HG02798 (cell line): ENCODE results near the gene SRPK3.
A peak's percentile ranks its signal among the peaks of the same experiment; 100 is the strongest.

Source experiments
- ATAC-seq: cut with Tn5 transposase; IDR thresholded peaks from one replicate; pipeline ENCODE4 v1.9.1; 2021; ENCODE audit warnings: mild to moderate bottlenecking; ENCODE audit not compliant: unreplicated experiment, poor library complexity

Gene SRPK3

DNA sequence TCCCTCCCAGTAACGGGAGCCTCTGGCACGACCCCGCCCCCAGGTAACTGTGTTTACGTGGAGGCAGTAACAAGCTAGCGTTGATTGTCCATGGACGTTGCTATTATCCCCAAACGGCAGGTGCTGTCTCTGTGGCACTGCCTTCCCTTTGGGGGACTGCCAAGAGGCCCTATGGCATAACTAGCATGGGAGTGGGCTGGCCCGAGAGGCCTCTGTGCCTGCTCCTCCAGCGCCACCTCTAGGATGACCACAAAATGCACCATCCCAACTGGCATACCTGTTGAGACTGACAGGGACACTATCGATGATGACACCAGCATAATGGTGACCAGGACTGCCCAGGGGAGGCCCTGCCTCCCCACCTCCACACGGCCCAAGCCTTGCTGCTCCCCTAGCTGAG lies 1.5 kb downstream of the SRPK3 start:
- no peak for ATAC-seq

DNA sequence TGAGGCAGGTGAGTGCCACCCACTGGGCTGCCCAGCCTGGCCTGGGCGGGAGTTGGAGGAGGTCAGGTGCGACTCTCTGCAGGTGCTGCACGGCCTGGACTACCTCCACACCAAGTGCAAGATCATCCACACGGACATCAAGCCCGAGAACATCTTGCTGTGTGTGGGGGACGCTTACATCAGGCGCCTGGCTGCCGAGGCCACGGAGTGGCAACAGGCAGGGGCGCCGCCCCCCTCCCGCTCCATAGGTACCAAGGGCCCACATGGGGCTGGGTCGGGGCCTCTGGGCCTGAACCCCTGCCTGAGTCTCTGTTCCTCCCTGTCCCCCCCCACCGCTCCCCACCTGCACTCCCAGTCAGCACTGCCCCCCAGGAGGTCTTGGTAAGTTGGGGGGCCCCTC lies 2.0 kb downstream of the SRPK3 start:
- no peak for ATAC-seq

DNA sequence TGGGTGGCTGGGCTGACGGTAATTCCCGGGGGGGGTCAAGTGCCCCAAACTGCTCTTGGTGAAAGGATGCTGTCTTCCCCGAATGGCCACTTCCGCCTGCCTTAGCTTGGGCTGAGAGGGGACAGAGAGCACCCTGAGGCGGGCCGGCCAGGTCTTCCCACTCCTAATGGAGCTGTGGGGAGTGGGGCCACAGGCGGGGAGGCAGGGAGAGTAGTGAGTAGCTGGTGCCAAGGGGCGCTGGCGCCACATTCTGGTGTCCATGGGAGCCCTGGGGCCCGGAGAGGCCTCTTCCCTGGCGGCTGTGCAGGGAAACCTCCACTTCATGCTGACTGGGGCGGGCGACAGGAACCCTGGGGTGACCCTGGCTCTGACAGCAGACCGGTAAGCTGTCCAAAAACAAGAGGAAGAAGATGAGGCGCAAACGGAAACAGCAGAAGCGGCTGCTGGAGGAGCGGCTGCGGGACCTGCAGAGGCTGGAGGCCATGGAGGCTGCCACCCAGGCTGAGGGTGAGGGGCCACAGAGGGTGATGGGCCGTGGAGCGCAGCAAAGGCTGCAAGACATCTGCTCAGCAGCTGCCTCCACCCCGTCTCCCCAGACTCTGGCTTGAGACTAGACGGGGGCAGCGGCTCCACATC lies 2.7 kb downstream of the SRPK3 start:
- ATAC-seq, result no peak

DNA sequence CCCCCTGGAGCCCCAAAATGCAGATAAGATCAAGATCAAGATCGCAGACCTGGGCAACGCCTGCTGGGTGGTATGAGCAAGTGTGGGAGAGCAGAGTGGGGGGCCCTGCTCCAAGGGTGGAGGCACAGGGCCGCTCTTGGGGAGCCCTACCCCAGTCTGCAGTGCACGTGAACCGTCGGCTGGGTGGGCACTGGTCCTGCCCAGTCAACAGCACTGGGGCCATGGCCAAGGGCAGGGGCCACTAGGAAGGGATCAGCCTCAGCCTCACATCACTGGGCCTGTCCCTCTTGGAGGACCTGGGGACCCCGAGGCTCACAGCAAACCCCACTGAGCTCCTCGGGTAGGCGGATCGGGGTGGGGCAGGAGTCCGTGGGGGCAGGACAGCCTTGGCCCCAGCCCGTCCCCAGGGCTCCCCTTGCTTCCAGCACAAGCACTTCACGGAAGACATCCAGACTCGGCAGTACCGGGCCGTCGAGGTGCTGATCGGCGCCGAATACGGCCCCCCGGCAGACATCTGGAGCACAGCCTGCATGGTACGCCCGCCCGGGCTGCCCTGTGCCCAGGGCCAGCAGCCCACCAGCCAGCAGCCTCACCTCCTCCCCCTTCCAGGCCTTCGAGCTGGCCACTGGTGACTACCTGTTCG lies 3.6 kb downstream of the SRPK3 start:
- ATAC-seq, result no peak

DNA sequence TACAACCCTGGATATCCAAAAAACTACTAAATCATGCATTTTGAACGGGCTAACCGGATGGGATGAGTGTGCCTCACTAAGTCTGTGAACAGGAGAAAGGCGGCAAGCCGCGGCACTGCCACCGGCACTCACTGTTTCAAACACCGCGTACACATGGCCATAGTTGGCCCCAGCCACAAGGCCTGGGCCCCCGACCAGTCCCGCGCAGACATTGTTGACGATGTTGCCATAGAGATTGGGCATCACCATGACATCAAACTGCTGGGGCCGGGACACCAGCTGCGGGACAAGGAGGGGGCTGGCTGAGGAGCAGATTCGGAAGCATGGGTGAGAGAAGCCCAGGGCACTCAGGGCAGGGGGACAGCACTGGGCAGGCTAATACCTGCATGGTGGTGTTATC lies 5.8 kb downstream of the SRPK3 start:
- no peak for ATAC-seq

DNA sequence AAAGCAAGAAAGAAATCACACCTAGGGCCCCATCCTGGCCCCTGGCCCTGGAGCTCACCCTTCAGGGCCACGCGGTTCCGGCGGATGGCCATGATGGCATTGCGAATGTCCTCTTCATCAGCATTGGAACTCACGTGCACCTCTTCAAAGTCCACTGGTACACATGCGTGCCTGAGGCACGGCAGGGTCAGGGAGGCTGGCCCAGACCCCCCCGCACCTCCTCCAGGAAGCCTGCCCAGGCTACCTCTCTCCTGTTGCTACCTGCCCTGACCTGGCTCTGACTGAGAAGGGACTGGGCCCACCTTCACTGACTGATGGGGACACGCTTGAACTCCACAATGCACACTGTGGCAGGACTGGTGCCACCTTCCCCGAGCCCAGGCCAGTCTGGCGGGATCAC lies 8.8 kb downstream of the SRPK3 start:
- ATAC-seq, result no peak

DNA sequence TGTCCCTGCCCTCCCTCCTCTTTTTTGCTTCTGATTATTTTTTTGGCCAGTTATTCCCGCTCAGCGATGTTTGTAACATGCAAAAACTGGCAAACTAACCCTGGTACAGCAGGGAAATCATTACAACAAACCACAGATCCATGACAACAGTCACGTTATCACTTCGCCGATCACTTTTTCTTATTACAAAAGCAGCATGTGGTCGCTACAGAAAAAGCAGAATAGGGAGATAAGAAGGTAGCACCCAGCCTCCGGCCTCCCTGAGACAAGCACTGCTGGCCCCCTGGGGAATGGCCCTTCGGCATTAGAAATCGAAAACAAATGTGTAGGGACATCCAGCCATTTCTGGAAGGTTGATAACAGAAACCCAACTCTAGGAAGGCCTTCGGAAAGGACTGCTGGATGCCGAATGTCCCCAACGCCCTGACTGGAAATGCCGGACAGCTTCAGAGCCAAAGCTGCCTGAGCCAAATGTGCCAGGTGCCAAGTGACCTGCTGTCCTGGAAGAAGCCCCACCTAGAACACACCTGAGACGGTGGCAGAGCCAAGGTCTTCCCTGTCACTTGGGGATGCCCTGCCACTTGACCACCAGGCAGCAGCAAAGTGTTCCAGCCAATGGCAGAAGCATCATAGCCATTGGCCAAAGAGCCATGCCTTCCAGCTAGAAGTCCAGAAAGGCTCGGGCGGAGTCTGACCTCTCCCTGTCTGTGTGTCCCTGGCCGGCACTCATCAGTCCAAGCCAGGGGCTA lies 10.4 kb downstream of the SRPK3 start:
- ATAC-seq, result no peak

DNA sequence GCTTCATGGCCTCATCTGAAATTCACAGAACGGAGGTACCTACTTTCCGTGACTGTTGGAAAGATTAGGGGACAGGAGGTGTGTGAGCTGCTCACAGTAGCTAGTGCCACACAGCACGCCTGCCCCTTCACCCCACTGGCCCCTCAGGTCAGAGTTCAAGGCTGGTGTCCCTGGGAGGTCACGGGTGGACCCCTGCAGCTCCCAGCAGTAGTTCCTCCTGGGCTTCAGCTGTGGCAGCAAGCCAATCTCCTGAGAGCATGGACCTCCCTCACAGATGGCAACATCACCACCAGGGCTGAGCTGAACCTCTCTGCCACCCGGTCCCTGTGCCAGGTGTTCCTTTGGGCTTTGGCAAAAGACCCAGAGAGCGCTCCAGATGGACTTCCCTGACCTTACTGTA lies 11.5 kb downstream of the SRPK3 start:
- ATAC-seq, result no peak

DNA sequence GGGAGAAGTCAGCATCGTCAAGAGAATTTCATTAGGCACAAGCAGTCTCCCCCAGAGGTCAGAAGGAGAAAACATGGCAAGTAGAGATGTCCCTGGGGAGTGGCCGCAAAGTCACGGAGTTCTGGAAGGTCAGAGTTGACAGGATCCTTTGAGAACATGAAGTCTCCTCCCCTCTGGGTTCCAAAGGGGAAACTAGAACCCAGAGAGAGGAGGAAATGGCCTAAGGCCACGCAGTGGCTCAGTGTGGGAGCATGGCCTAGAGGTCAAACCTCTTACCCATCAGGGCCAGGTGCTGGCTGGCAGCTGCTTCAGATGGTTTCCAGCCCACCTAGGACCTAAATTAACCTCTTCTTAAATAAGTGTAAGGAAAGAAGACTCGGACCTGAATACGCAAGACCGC lies 12.4 kb downstream of the SRPK3 start:
- ATAC-seq, result no peak

DNA sequence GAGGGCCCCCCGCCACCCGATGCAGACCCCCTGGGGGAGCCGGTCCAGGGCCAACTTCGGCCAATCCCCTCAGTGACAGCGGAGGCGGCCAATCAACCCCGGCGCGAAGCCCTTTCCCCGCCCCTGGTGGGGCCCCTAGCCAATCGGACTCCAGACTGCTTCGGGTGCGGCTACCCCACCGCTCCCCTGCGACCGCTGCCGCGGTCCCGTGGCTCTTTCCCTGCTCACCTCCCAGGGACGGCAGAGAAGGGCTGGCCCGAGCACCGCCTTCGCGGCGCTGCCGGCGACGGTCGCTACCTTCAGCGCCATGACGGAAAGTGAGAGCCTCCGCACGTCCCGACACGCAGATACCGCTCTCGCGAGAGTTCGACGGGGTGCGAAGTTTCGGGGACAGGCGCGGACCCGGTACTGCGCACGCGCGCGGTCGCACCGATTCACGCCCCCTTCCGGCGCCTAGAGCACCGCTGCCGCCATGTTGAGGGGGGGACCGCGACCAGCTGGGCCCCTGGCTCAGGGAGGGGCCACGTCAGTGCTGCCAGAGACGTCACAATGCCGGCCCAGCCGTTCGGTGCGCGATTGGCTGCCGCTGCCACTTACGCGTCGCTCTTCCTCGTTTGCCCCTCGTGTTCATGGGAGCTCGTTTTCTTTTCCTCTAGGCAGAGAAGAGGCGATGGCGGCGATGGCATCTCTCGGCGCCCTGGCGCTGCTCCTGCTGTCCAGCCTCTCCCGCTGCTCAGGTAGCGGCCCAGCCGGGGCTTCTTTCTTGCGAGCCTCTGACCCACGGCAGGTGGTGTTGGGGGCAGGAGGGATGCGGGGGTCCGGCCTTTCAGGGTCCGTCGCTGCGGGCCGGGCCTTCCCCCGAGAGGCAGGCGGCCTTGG lies 13.4 kb downstream of the SRPK3 start, which contains the start of the genes IDH3G and SSR4:
TSS of gene IDH3G (minus strand) at position 358 of the 879 bp plus-strand sequence. CDS start at position 309, 49 bp downstream.
TSS of gene SSR4 (plus strand) at position 651 of the 879 bp plus-strand sequence. CDS start at position 671, 20 bp downstream.
- ATAC-seq, result peak; percentile 95

DNA sequence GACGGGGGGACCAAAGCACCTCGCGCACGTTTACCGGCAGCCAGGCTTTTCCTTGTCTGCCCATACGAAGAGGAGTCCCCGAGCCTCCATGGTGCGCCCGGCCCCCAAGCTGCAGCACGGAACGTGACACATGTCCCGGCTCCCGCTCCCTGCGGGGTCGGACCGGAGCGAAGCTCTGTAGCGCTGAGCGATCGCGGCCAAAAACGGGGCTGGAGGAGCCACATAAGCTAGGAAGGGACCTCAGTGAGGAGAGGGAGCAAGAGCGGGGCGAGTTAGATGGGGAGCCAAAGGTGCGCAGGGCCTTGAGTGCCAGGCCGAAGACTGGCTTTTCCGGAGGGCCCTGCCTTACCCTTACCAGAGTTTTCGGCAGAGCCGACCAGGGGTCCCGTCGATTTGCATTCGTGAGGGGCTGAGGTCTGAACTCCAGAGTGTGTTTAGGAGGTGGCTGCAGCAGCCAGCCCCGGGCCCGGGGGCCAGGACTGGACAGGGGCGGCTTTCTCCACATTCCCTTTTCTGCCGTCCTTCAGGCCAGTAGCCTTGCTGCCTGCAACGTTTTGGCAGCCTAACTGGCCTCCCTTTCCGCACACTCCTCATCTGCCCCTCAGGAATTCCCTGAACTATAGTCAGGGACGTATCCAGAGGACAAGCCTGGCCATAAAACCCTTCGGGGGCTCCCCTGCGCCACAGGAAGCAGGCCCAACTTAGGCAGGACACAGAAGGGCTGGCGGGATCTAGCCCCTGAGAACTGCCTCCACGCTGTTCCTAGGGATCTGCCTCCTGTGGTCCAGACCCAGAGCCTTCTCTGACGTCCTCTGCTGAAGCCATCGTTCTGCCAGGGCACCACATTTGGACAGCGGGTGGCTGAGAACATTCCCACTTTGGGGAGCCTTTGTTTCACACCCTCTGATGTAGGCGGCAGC lies 14.3 kb downstream of the SRPK3 start:
- ATAC-seq, result no peak

DNA sequence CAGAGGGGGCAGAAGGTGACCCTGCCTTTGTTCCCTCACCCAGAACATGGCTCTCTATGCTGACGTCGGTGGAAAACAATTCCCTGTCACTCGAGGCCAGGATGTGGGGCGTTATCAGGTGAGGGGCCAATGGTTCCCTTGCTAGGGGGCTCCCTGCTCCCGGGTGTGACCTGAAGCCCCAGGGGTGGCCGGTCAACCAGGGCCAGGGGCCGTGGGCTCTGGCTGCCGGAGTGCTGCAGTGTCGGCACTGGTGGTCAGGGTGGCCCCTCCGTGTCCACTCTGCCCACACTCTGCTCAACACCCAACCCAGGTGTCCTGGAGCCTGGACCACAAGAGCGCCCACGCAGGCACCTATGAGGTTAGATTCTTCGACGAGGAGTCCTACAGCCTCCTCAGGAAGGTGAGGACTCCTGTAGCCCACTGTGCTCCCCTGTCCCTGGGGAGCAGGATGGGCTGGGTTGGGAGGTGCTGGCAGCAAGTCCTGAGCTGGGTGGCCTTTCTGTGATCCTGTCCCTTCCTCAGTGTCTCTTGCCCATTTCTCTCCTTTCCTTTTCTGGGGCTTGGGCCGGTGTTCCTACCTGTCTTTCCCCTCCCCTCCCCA lies 16.7 kb downstream of the SRPK3 start:
- ATAC-seq, result no peak

DNA sequence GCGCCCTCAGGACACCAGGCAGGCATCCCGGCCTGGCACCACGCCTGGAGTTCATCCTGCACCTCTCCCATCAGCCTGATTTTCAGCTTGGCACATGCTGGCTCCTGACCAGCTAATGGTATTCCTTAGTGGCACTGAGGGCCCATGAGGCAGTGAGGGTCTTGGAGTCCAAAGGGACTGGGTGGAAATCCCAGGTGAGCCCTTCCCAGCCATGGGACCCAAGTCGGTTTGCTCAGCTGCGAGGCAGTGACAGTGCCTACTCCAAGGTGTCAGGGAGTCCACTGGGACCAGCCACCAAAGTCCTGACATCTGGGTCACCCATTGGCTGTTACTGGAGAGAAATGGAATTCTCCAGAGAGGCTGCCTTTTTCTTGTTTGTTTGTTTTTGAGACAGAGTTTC lies 18.5 kb downstream of the SRPK3 start:
- no peak for ATAC-seq

DNA sequence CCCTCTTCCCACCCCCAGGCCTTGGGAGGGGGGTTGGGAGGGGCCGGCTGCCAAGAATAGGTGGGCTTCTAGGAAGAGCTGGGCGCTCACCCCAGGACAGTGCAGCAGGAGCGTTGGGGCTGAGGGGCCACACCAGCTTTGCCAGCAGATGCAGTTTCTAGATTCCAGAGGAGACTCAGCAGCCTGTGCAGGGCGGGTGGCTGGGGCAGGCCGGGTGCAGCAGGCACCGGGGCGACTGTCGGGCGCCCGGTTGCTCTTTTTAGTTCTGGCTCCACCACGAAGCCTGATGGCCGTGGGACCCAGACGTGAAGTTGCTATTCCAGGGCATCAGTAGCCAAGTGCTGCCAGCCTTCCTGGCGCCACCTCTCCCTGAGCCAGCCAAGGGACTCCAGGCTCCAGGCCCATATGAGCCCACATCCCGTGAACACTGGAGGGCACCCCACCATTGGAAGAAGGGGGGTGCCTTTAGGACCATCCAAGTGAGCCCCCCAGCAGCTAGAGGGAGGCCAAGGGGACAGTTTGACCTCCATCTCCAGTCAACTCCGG lies 19.4 kb downstream of the SRPK3 start:
- no peak for ATAC-seq

DNA sequence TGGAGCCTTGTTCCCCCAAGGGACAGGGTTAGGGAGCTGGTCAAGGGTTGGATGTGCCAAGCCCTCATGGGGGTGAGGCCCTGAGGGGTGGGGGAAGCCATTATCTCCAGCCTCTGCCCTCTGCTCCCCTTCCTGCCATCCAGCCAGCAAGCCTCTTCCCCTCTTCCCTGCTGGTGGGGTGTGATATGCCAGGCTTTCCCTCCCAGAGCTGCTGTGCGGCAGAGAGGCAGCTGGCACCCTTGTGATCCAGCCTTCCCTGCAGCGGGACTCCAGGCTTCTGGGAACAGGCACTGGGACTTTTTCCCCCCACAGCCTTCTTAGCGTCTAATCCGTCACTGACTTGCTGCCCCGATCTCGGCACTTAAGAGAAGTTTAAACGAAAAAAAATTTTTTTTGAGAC lies 19.9 kb downstream of the SRPK3 start:
- ATAC-seq, result no peak

DNA sequence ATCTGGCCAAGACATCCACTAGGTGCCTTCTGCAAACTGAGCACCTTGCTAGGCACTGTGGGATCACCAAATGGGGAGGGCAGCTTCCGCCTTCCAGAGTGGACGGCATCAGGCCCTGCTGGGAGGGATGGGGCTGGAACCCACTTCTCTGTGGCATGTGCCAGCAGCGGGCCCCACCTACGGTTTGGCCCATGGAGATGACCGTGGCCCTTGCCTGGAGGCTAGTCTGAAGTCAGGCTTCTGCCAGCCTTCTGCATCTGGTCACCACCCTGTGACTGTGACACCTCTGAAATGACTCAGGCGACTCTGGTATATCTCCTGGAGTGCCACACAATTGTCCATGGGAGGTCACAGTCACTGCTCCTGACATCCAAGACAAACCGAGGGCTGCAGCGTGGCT lies 20.8 kb downstream of the SRPK3 start:
- no peak for ATAC-seq

DNA sequence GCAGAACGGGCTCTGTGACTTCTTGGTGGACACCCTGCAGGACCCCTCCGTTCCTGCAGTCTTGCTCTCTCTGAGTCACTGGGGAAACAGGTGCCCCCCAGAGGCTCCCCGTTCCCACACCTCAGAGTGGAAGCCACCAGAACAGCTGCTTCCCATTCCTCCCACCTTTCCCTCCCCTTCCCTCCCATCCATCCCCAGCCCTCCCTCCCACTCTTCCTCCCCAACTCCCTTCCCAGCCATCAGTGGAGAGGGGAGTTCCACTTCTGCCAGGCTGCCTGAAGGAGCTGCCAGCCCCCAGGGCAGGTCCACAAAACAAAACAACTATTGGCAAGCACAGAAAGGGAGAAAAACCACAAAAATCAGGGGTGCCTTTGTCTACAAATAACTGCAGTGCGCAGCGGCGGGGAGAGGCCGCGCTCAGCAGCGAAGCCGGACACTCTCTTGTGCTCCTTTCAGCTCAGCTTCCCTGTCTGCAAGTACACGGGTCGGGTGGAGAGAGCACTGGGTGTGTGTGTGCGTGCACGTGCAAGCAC lies 21.7 kb downstream of the SRPK3 start:
- no peak for ATAC-seq

DNA sequence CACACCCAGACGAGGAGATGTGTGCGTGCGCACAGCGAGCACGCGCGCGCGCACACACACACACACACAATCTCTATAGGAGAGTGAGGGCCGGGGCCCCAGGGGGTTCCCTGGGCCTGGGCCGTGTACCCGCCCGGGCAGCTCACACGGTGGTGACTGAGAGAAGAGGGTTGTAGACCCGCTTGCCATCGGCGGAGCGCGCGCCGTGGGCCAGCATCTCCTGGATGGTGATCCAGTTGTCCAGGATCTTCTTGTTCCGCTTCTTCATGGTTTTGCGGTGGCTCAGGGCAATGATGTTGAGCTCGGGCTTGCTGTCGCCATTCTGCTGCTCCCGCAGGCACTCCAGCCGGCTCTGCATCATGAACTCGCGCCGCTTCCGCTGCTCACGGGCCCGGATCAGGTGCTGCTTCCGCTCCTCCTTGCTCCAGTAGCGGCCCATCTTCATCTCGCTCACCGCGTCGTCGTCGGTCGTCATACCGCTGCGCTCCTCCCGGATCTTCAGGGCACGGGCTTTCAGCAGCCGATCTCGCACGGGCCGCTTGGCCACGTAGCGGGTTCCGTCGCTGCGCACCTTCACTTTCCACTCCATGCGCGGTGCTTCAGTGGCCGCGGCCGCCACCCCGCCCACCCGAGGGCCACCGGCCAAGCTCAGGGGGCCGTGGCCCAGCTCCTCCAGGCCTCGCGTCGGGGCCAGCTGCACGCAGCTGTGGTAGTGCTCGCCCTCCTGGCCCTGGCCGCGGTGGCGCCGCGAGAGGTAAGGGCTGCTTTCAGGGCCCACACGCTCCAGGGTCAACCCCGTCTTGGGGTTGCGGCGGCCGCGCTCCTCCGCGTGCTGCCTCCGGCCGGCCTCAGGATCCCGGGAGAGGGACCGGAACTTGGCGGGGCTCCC lies 22.6 kb downstream of the SRPK3 start:
- no peak for ATAC-seq
